ENCODE data around the gene CNGB1.

DNA sequence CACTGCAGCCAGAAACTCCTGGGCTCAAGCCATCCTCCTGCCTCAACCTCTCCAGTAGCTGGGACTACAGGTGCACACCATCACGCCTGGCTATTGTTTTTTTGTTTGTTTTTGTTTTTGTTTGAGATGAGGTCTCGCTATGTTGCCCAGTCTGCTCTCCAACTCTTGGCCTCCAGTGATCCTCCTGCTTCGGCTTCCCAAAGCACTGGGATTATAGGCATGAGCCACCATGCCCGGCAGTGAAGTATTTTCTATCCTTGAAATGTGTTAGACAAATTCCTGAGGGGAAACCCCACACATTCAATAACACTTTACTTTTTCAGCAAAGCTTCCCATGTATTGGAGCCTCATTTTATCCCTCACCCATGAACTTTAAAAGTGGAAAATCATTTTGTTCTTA, 87.4 kb downstream of the CNGB1 start:
- no peak for TF ChIP-seq POLR2AphosphoS5 (IDR thresholded peaks at IDR 0.05; ENCODE audit: low read depth, low read length)
- TF ChIP-seq, protein P1, sequence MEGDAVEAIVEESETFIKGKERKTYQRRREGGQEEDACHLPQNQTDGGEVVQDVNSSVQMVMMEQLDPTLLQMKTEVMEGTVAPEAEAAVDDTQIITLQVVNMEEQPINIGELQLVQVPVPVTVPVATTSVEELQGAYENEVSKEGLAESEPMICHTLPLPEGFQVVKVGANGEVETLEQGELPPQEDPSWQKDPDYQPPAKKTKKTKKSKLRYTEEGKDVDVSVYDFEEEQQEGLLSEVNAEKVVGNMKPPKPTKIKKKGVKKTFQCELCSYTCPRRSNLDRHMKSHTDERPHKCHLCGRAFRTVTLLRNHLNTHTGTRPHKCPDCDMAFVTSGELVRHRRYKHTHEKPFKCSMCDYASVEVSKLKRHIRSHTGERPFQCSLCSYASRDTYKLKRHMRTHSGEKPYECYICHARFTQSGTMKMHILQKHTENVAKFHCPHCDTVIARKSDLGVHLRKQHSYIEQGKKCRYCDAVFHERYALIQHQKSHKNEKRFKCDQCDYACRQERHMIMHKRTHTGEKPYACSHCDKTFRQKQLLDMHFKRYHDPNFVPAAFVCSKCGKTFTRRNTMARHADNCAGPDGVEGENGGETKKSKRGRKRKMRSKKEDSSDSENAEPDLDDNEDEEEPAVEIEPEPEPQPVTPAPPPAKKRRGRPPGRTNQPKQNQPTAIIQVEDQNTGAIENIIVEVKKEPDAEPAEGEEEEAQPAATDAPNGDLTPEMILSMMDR (IDR thresholded peaks at IDR 0.05), result no peak
- TF ChIP-seq SMC3 (IDR thresholded peaks at IDR 0.05; ENCODE audit: low read depth, low read length), result no peak
- no peak for TF ChIP-seq EZH2phosphoT487 (IDR thresholded peaks at IDR 0.05; ENCODE audit: borderline replicate concordance, low read depth)
- TF ChIP-seq, protein P2, sequence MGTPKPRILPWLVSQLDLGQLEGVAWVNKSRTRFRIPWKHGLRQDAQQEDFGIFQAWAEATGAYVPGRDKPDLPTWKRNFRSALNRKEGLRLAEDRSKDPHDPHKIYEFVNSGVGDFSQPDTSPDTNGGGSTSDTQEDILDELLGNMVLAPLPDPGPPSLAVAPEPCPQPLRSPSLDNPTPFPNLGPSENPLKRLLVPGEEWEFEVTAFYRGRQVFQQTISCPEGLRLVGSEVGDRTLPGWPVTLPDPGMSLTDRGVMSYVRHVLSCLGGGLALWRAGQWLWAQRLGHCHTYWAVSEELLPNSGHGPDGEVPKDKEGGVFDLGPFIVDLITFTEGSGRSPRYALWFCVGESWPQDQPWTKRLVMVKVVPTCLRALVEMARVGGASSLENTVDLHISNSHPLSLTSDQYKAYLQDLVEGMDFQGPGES (IDR thresholded peaks at IDR 0.05; ENCODE audit: low read depth, low read length), result no peak
- TF ChIP-seq, protein P3, sequence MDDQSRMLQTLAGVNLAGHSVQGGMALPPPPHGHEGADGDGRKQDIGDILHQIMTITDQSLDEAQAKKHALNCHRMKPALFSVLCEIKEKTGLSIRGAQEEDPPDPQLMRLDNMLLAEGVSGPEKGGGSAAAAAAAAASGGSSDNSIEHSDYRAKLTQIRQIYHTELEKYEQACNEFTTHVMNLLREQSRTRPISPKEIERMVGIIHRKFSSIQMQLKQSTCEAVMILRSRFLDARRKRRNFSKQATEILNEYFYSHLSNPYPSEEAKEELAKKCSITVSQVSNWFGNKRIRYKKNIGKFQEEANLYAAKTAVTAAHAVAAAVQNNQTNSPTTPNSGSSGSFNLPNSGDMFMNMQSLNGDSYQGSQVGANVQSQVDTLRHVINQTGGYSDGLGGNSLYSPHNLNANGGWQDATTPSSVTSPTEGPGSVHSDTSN (IDR thresholded peaks at IDR 0.05), result no peak
- TF ChIP-seq MAX (IDR thresholded peaks at IDR 0.05; ENCODE audit: low read depth), result no peak
- TF ChIP-seq NRF1 (IDR thresholded peaks at IDR 0.05; ENCODE audit: low read depth, low read length), result no peak
- TF ChIP-seq, protein P4, sequence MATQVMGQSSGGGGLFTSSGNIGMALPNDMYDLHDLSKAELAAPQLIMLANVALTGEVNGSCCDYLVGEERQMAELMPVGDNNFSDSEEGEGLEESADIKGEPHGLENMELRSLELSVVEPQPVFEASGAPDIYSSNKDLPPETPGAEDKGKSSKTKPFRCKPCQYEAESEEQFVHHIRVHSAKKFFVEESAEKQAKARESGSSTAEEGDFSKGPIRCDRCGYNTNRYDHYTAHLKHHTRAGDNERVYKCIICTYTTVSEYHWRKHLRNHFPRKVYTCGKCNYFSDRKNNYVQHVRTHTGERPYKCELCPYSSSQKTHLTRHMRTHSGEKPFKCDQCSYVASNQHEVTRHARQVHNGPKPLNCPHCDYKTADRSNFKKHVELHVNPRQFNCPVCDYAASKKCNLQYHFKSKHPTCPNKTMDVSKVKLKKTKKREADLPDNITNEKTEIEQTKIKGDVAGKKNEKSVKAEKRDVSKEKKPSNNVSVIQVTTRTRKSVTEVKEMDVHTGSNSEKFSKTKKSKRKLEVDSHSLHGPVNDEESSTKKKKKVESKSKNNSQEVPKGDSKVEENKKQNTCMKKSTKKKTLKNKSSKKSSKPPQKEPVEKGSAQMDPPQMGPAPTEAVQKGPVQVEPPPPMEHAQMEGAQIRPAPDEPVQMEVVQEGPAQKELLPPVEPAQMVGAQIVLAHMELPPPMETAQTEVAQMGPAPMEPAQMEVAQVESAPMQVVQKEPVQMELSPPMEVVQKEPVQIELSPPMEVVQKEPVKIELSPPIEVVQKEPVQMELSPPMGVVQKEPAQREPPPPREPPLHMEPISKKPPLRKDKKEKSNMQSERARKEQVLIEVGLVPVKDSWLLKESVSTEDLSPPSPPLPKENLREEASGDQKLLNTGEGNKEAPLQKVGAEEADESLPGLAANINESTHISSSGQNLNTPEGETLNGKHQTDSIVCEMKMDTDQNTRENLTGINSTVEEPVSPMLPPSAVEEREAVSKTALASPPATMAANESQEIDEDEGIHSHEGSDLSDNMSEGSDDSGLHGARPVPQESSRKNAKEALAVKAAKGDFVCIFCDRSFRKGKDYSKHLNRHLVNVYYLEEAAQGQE (IDR thresholded peaks at IDR 0.05; ENCODE audit: low read depth, low read length), result no peak
- TF ChIP-seq JUND (IDR thresholded peaks at IDR 0.05), result no peak
- no peak for TF ChIP-seq NFIC (IDR thresholded peaks at IDR 0.05; ENCODE audit: borderline replicate concordance)

All from SK-N-SH (cell line).